Activated CD4-positive, alpha-beta T cell treated with anti-CD3 and anti-CD28 coated beads for 24 hours (primary cell): ENCODE results near the gene KDM4C.

ENCODE experiments used
- DNase-seq, 2 donors: peaks; one replicate each; pipeline ENCODE4 v3.0.0-alpha.2; 2020; ENCODE audit warnings: low read depth in 2 of 2

Gene KDM4C

DNA sequence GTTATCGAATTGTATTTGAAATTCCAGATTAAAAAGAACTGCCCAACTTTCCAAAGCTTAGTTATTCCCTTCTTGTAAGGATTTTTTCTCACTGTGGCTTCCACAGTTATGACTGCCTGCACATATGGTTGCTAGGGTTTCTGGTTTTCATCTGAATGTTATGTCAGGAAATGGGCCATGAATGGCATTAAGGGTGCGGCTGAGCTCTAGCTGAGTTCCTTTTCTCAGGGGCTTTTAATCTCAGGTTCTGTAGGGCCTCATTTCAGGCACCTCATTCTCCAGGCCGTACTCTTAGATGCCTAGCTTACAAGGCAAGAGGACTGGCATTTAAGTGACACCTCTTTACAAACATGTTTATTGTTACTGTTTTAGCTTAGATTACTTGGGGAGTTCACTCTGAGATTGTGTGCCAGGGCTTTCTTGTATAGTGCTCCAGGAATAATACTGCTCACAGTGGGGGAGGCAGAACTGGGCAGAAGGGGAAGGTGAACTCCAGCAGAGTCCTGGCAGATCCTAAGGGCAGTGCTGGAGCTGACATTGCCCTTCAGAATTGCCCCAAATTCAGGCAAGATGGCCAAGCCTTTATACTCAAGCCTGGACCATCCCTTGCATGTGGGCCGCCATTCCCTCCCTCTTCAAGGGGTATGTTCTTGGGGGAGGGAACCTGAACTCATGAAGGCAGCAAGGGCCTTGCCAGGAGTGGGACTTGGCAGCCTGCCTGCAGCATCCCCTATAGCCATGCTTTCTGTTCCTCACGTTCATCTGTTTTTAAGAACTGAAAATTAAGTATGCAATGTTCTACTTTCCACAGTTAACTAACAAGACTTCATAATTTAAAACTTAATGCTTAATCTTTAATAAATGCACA is 111.5 kb downstream of the KDM4C start:
- DNase-seq, result no peak

DNA sequence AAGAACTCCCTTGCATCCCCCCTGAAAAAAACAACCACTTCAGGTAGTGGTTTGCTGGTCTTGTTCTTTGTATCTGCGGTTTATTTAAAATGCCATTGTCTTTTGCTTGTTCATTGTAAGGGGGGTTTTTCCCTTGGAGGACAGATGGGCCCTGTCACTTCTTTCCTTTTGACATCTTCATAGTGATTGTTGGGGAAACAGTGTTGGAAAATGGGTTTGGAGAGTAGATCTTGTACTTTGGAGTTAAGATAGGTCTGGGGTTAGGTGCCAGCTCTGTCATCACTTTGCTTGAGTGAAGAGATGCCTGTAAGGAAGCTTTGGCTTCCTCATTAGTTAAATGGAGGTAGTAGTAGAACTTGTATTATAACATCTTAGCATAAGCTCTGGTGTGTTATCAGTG is 112.4 kb downstream of the KDM4C start:
- no peak for DNase-seq

DNA sequence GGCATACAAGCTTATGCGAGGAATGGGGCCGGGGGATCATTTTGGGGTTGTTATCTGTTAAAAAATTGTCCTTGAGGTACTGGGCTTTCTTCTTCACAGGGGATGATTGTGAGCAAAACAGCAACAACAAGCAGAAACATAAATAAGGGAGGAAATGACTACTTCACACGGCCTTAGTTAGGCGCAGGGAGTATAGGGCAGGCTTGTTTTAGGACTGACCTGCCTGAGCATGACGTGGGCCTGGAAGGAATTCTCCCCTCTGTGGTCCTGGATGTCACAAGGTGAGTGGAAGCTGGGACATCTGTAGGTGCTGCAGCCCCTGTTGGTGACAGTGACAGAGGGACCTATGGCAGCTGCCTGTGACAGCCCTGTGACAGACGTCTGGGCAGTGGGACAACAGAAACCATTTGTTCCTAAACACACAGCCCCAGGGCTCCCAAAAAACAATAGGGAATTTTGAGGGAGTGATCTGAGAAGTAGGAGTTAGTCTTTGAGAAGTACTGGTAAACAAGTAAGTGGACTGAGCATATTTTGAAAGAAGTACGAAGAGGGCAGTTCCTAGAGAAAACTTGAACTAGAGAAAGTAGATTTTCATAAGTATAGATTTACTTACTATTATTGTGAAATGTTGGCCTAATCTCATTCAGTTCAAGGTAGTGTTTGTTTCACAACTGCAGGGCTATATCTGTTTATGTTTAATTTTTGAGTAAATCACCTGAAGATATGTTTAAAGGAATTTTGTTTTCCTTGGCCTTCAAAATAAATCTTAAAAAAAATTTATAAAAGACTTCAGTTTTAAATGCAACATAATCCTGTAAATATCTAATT is 113.1 kb downstream of the KDM4C start:
- no peak for DNase-seq

DNA sequence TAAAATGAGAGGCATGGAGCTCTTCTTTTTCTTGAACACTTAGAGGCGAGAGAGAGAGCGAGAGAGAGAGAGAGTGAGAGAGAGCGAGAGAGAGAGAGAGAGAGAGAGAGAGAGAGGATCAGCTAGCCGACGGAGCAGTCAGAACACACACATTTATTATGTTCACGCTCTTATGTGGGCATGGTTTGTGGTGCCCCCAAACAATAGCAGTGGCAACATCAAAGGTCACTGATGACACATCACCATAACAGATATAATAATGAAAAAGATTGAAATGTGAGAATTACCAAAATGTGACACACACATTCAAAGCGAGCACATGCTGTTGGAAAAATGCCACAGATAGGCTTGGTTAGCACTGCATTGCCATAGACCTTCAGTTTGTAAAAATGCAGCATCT is 116.1 kb downstream of the KDM4C start:
- no peak for DNase-seq

DNA sequence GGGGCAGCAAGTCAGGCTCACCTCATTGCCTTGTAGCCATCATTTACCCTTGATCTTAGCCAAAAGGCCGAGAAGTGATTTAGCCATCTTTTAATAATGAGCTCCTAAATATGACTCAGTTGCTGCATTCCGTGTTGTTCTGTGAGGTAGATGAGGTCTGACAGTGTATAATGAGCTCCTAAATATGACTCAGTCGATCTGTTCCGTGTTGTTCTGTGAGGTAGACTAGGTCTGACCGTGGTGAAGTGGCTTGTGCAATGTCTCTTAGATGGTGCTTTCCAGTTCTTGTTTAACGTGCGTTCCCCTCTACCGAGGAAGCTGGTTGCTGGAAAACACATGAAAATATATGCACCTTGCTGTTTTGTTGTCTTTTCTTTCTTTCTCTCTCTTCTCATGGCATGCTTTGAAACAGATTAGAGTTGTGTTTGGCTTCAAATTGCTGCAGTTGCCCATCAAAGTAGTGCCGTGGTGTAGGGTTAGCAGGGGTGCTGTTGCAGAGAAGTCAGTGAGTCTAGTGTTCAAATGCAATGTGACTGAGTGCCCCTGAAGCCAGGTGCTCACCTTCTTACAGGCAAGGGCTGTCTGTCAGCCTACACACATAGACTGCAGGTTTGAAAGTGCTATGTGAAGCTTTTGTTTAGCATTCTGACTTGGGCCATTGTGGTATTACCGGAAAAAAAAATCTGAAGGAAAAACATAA is 118.6 kb downstream of the KDM4C start:
- no peak for DNase-seq

DNA sequence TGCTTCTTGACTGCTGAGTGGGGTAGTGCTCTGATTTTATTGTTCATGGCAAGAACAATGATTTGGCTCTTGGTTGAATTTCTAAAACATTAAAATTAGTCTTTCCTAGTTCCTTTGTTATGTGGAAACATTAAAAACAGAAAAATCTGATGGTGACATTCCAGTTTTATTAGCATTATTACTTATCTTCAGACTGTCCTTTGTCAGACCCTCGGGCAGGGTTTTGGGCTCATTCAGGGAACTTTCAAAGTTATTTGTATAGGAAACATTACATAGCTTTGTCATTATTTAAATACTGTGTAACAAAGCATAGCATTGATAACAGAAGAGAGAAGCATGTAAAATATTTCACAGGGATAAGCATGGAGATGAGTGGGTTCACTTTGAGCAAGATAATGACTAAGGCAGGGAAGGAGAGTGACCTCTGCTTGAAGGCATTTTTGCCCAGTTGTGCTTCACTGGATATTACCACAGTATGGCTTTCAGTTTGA is 119.9 kb downstream of the KDM4C start:
- DNase-seq, result no peak

DNA sequence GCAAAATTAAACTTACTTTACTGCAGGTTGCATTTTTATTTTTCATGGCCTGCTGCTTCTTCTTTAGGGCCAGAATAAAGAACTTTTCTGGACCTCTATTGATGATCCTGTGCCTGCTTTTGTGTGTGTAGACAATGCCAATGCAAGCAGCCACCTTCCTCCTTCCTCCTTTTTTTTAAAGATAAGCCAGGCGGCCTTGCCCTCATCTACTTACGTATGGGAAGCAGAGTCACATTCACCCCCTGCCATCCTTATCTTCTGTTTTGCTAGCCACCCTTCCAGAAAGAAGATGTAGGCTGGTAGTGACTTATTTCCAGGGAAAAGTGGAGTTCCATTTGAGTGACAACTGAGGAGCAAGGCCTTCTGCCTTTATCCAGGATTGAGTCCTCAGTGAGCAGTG is 122.9 kb downstream of the KDM4C start:
- no peak for DNase-seq

DNA sequence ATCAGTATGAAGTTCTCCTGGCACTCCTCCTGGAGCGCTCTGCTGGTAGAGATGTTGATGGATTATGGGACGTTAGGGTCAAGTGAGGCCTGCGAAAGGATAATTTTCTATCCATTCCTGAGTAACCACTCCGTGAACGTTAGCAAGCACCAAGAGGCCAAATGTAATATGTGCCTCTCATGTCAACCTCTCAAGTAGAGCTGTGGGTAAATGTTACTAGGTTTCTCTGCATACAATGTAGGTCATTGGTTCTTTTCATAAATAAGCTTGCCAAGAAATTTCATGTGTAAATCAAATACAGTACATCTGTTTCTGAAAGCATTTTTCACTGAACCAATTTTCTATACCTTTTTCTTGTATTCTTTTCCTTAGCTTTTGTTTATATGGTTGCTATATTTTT is 126.3 kb downstream of the KDM4C start:
- no peak for DNase-seq

DNA sequence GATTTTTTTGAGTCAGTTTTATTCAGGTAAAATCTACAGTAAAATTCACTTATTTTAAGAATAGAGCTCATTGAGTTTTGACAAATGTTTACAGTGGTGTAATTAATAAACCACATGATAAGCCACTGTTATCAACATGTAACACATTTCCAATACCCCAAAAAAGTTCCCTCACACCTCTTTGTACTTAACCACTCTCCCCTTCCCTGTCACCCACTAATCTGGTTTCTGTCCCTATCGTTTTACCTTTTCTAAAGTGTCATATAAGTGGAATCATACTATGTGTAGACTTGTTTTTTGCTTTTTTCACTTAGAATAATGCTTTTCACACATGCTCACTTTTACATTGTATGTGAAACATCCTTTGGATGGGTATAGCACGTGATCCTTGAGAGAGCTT is 127.2 kb downstream of the KDM4C start:
- no peak for DNase-seq

DNA sequence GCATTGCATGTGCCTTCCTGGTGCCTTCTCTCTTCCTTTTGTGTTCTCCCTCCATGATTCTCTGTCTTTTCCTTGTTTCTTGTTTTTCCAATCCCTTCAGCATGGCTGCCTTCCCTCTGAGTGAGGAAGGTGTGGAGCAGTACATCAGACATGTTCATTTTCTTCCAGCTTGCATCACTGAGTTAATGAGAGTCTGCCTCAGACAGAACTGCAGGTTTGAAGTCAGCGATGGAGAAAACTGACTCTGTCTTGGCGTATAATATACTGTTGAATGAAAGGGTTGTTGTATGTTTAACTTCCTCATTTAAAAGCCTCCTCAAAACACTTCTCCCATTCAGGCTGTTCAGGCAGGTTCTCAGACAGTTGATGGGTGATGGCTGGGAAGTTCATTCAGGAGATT is 129.3 kb downstream of the KDM4C start:
- no peak for DNase-seq

DNA sequence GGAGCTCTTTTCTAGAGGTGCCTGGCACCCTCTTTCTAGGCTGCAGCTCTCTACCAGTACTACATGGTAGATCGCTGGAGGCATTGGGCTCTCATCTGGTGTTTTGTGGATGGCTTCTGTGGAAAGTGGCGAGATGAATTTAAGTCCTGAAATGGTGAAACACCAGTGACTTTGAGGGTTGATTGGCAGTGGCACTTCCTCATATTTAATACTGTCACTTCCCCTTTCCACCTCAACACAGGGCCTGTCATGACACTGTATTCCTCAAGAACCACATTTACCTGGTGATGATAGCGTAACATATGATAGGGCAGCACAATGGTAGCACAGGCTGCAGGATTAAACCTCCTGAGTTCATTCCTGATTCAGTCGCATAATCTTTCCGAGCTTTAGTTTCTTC is 132.1 kb downstream of the KDM4C start:
- DNase-seq, result no peak

DNA sequence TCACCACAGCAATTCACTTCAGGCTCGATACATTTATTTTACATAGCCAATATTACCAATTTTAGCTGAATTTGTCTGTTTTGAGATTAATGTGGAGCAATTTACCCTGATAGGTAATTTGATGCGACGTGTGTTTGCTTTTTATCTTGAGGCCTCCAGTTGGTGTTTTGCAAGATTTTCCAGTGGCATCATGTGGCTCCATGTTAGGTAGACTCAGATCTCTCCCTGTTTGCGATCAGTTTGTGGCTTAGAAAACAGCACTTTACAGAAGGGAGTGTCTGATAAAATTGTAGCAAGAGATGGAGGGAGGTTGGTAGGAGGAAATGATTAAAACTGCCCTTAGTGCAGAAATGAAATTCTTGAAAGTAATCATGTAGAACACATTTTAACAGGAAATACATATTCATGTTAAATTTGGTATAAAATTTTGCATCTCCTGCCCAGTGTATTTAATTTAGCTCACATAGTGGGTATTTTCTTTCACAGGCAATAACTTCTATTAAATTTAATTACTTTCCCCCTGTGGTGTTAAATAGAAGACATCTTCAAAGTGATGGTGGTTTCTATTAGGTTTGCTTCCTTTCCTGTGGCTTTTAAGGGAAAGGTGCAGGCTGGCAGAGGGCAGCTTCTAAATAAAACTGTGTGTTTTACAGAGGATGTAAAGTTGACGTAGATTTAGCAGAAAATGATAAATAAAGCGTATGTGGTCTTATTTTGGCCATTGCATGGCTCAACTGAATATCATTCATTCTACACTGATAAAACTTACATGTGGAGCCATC is 135.8 kb downstream of the KDM4C start:
- no peak for DNase-seq

DNA sequence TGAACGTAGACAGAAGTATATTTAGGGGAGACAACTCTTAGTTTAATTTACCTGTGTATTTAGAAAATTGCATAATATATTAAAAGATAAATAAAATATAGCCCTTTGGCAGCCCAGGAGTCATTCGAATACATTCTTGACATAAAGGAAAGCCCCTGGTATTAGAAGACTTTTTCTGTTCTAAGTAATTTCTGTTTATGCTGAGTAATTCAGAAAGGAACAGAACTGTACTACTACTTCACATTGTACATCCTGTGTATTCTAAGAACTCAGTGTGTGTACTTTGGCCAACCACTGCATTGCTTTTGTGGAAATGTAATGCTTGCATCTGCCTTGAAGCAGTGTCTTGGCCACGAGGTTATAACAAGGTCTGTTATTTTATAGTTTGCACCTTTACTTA is 136.4 kb downstream of the KDM4C start:
- no peak for DNase-seq

DNA sequence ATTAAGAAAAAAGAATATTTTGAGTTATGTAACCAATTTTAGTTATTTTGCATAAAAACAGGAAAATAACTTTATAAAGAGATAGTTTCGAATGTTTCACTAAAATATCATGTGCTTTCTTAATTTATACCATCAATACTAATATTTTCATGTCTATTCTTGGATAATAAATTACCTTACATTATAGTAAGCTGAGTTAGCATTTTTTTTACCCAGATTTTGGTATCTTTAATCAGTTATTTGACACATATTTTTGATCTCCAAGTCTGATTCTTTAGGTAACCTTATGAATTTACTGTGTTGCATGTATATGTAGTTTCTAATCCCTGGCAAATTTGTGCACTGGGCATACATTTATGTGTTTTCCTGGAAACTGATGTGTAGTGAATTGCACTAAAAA is 138.0 kb downstream of the KDM4C start:
- no peak for DNase-seq

DNA sequence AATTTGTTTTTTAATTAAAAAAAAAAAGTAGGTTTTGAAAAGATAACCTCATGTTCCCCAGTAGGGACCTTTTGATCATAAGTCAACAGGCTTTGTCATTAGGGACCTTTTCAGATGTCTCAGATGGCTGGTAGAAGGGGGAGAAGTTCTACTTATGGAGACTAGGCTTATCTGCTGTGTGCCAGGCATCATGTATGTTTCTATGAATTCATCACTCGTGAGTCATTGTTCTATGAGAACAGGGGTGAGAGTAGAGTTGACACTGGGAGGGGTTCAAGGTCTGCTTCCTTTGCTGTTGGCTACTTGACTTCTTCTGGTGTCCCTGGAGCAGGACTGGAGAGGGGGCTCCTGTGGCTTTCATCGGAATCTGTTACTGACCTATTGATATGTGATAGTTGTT is 138.8 kb downstream of the KDM4C start:
- no peak for DNase-seq

DNA sequence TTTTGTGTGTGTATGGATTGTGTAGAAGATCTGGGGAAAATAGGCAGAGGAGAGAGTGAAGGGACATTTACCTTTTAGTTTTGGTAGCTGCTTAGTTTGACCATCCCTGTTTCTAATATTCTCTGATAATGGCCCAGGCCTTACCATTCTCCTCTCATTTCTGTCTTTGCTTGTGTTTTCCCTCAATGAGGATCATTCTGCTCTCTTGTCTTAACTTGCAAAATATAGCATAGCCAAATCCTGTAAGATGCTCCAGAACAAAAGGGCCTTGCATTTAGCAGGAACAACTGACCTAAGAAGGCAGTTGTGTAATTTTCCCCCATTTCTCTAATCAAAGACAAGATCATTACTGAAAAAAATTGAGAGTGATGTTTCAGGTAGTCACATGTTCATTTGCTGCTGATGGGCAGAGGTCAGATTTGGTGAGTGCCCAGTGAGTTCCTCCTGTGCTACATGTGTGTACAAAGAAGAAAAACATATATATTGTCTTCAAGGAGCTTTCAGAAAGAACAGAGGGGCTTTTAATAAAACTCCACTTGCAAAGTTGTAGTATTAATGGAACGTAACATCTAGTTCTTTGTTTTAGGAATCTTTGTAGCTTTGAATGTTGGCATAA is 139.5 kb downstream of the KDM4C start:
- DNase-seq, result no peak

DNA sequence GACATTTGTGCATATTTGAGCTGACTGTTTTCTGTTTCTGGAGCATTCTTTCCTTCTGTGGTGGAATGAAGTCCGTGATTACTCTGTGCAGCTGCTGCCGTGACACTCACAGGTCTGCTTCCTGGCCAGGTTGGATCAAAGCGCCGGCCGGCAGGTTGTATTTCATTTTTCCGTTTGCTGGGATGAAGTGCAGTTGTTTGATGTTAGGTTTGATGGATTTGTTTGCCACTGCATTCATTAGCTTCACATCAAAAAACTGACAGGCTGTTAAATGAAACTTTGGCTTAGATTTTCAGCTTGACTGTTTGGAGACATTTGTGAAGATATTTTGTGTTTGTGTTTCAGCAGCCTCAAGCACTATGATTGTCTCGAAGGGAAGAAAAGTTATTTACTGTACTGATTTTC is 140.1 kb downstream of the KDM4C start:
- DNase-seq, result no peak

DNA sequence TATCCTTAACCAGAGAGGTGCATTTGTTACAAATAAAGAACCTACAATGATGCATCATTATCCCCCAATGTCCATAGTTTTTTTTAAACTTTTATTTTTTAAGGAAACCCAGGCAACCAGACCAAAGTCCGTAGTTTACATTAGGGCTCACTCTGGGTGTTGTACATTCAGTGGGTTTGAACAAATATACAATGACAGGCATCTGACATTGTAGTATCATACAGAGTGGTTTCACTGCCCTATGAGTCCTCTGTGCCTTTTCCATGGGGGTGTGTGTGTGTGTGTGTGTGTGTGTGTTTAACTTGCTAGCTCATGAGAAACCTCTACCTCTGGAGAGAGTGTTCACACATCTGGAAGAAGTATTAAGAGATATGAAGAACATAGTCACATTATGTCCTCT is 141.5 kb downstream of the KDM4C start:
- DNase-seq, result no peak

DNA sequence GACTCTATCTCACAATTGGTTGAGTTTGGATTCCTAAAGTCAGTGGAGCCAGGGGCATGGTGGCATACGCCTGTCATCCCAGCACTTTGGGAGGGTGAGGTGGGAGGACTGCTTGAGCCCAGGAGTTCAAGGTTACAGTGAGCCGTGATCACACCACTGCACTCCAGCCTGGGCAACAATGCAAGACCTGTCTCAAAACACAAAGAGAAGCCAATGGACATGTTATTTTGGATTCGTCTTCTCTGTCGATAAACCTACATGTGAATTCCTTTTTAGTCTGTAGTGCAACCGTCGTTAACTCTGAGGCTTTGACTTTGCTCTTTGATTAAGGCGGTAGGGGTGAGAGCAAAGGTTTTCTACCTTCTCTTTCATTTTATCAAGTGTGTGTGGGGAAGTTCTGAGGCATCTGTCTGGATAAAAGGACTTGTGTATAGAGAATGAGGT is 142.7 kb downstream of the KDM4C start:
- DNase-seq, result no peak

DNA sequence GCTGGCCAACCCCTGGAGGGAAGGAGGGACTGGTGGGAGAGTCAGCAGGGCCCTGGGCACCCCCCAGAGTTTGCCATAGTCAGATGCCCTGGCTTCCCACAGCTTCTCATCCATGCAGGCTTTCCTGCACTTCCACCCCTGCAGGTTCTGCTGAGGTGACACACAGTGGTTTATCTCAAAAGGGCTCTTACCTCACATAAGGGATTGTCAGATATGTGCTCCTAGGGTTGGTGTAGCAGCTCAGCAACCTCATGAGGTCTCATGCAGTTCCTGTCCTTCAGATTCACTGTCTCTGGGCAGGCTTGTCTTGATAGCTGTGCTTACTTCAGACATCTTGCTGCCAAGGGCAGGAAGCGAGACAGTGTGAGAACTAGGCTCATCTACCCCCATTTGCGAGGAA is 143.4 kb downstream of the KDM4C start:
- no peak for DNase-seq

DNA sequence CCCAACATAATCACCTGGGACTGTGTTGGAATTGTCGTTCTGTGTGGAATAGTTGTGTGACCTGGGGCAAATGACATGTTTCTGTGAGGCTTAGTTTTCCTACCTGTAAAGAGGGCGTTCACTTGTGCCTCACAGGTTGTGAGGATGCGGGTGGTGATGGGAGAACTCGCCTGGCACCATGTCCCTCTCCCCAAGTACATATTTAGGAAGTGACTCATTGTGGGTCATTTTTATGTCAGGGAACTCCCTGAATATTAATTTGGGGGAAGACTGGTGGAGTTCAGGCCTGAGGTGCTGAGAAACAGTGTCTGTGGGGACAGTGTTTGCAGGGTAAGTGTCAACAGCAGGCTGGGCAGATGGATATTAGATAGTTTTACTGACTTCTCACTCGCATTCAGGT is 144.7 kb downstream of the KDM4C start:
- no peak for DNase-seq
